ENCODE measurements around the gene METRN. TPM values are rescaled to one million over a fixed set of nuclear protein-coding genes. Genes with fewer than 3 reads are reported as not detected.
"Not testable (repeated sequence)": the region's sequence is repeated elsewhere in the genome, so short reads cannot be mapped to it uniquely, and the experiment has no call there.

The METRN gene
- total RNA-seq, 1 donor from 2014 or later = 6.7 TPM

- no peak for TF ChIP-seq CTCF (IDR thresholded peaks at IDR 0.05)
- peaks cover 6% of the 10 kb centered on the region for H3K4me1 Mint-ChIP-seq
- CTCF ChIA-PET = no interaction called here
- POLR2A ChIA-PET = no interaction called here
- ATAC-seq (ENCODE audit: low read depth) = no peak
- no peak overlapping the region for H3K27ac Mint-ChIP-seq
- H3K9me3 Mint-ChIP-seq = no peaks in the 10 kb centered on the region
- H3K36me3 Mint-ChIP-seq (ENCODE audit: low read depth) = no peaks in the 10 kb centered on the region
- H3K4me3 Mint-ChIP-seq = no peak overlapping the region
- H3K27me3 Mint-ChIP-seq = no peaks in the 10 kb centered on the region
- intact Hi-C loops (cut with micrococcal nuclease) = no loop called here
- no peak for DNase-seq
Observed at GRCh38 chr16:750485-750884, 35.6 kb downstream of the METRN start.

- TF ChIP-seq CTCF (IDR thresholded peaks at IDR 0.05) = no peak
- POLR2A ChIA-PET = no interaction called here
- no peak overlapping the region for H3K27ac Mint-ChIP-seq
- ATAC-seq (ENCODE audit: low read depth) (no peak), DNase-seq (no peak)
- CTCF ChIA-PET = no interaction called here
- H3K36me3 Mint-ChIP-seq (ENCODE audit: low read depth) = no peaks in the 10 kb centered on the region
- H3K9me3 Mint-ChIP-seq = no peaks in the 10 kb centered on the region
- H3K4me1 Mint-ChIP-seq = peaks cover 6% of the 10 kb centered on the region
- H3K4me3 Mint-ChIP-seq = no peak overlapping the region
- intact Hi-C loops (cut with micrococcal nuclease) = no loop called here
- H3K27me3 Mint-ChIP-seq = peaks cover 2% of the 10 kb centered on the region
Observed at GRCh38 chr16:751152-752006, 36.5 kb downstream of the METRN start.

- TF ChIP-seq CTCF (IDR thresholded peaks at IDR 0.05) = no peak
- Mint-ChIP-seq H3K9me3 (no peaks in the 10 kb centered on the region), H3K36me3 (ENCODE audit: low read depth) (no peaks in the 10 kb centered on the region), H3K4me1 (peaks cover 6% of the 10 kb centered on the region), H3K4me3 (no peak overlapping the region), H3K27ac (no peak overlapping the region), H3K27me3 (peaks cover 3% of the 10 kb centered on the region)
- ATAC-seq (ENCODE audit: low read depth) (no peak), DNase-seq (no peak)
- ChIA-PET CTCF (no interaction called here), POLR2A (no interaction called here)
- intact Hi-C loops (cut with micrococcal nuclease) = no loop called here
Observed at GRCh38 chr16:752007-752312, 37.0 kb downstream of the METRN start.

- intact Hi-C loops (cut with micrococcal nuclease); H3K36me3 Mint-ChIP-seq (ENCODE audit: low read depth); DNase-seq; ATAC-seq (ENCODE audit: low read depth); H3K27me3 Mint-ChIP-seq; H3K4me3 Mint-ChIP-seq; POLR2A ChIA-PET; H3K27ac Mint-ChIP-seq; CTCF ChIA-PET; H3K9me3 Mint-ChIP-seq; H3K4me1 Mint-ChIP-seq: not testable (repeated sequence)
Observed at GRCh38 chr16:754121-754607, 39.2 kb downstream of the METRN start.

- Mint-ChIP-seq H3K27me3 (peaks cover 8% of the 10 kb centered on the region), H3K4me1 (peaks cover 6% of the 10 kb centered on the region), H3K9me3 (no peaks in the 10 kb centered on the region), H3K27ac (no peak overlapping the region), H3K4me3 (no peak overlapping the region), H3K36me3 (ENCODE audit: low read depth) (no peaks in the 10 kb centered on the region)
- no peak for TF ChIP-seq CTCF (IDR thresholded peaks at IDR 0.05)
- intact Hi-C loops (cut with micrococcal nuclease) = no loop called here
- ChIA-PET POLR2A (interaction anchor here (1.0 kb wide), 1 partner anchor 16 kb away, joined by 7 read pairs; no protein-coding TSS in a partner anchor), CTCF (no interaction called here)
- DNase-seq (no peak), ATAC-seq (ENCODE audit: low read depth) (no peak)
Observed at GRCh38 chr16:754656-755055, 39.7 kb downstream of the METRN start.

Data from activated B cell treated with CpG ODN at 0.5 μM for 24 hours (primary cell).